H9 (cell line): ENCODE results near the gene BCAR3. TPM values are rescaled to one million over a fixed set of nuclear protein-coding genes. Genes with fewer than 3 reads are reported as not detected.

Source experiments
- DNase-seq: peaks from one replicate; pipeline ENCODE4 v3.0.0-alpha.2; 2017
- H2AFZ ChIP-seq: one replicate; pipeline ENCODE4 v1.6.1; 2013; ENCODE audit warnings: mild to moderate bottlenecking, low read length, control low read depth, moderate library complexity
- H2AK5ac ChIP-seq: 2 replicates; pipeline ENCODE4 v1.6.1; 2013; ENCODE audit warnings: low read length, control low read depth, mixed read lengths; ENCODE audit not compliant: insufficient read length
- H2BK120ac ChIP-seq: one replicate; pipeline ENCODE4 v1.6.1; 2013; ENCODE audit warnings: low read depth, mild to moderate bottlenecking, low read length, control low read depth, inconsistent platforms; ENCODE audit not compliant: poor library complexity, severe bottlenecking
- H2BK12ac ChIP-seq: 2 replicates; pipeline ENCODE4 v1.6.1; 2013; ENCODE audit warnings: low read length, control low read depth, mixed read lengths, low read depth; ENCODE audit not compliant: insufficient read length
- H2BK15ac ChIP-seq: 2 replicates; pipeline ENCODE4 v1.6.1; 2013; ENCODE audit warnings: low read depth, low read length, control low read depth
- H2BK20ac ChIP-seq: one replicate; pipeline ENCODE4 v1.6.1; 2013; ENCODE audit warnings: low read depth, mild to moderate bottlenecking, low read length, control low read depth, inconsistent platforms; ENCODE audit not compliant: poor library complexity, severe bottlenecking
- H2BK5ac ChIP-seq: 2 replicates; pipeline ENCODE4 v1.6.1; 2013; ENCODE audit warnings: low read length, control low read depth, mixed read lengths; ENCODE audit not compliant: insufficient read length
- H3K14ac ChIP-seq: 2 replicates; pipeline ENCODE4 v1.6.1; 2013; ENCODE audit warnings: low read length, control low read depth; ENCODE audit not compliant: insufficient read depth
- H3K18ac ChIP-seq: 2 replicates; pipeline ENCODE4 v1.6.1; 2013; ENCODE audit warnings: low read depth, mild to moderate bottlenecking, mixed read lengths, low read length, control low read depth; ENCODE audit not compliant: insufficient read length
- H3K23ac ChIP-seq: 2 replicates; pipeline ENCODE4 v1.6.1; 2013; ENCODE audit warnings: low read length, control low read depth, mixed read lengths, low read depth; ENCODE audit not compliant: insufficient read length
- H3K23me2 ChIP-seq: 2 replicates; pipeline ENCODE4 v1.6.1; 2013; ENCODE audit warnings: low read depth, mild to moderate bottlenecking, mixed read lengths, low read length, control low read depth; ENCODE audit not compliant: insufficient read length, poor library complexity, severe bottlenecking
- H3K27ac ChIP-seq: 2 replicates; pipeline ENCODE4 v1.5.1; 2013; ENCODE audit warnings: low read length, control low read depth, mixed read lengths, low read depth; ENCODE audit not compliant: insufficient read length
- H3K27me3 ChIP-seq: 2 replicates; pipeline ENCODE4 v1.6.1; 2013; ENCODE audit warnings: low read length, control low read depth, inconsistent platforms; ENCODE audit not compliant: insufficient read depth
- H3K4ac ChIP-seq: 2 replicates; pipeline ENCODE4 v1.6.1; 2013; ENCODE audit warnings: low read depth, mild to moderate bottlenecking, control low read depth, inconsistent platforms, low read length, moderate library complexity
- H3K4me1 ChIP-seq: 2 replicates; pipeline ENCODE4 v1.6.1; 2013; ENCODE audit warnings: low read length, control low read depth, inconsistent platforms; ENCODE audit not compliant: insufficient read depth
- H3K4me2 ChIP-seq: 2 replicates; pipeline ENCODE4 v1.6.1; 2013; ENCODE audit warnings: low read length, control low read depth, mixed read lengths; ENCODE audit not compliant: insufficient read length, insufficient read depth
- H3K56ac ChIP-seq: 2 replicates; pipeline ENCODE4 v1.6.1; 2013; ENCODE audit warnings: low read depth, mild to moderate bottlenecking, mixed read lengths, low read length, control low read depth; ENCODE audit not compliant: insufficient read length
- H3K79me1 ChIP-seq: 2 replicates; pipeline ENCODE4 v1.6.1; 2013; ENCODE audit warnings: low read depth, mild to moderate bottlenecking, moderate library complexity, low read length, control low read depth, inconsistent platforms; ENCODE audit not compliant: insufficient read depth, poor library complexity, severe bottlenecking
- H3K79me2 ChIP-seq: 2 replicates; pipeline ENCODE4 v1.6.1; 2013; ENCODE audit warnings: low read length, control low read depth, inconsistent platforms; ENCODE audit not compliant: insufficient read depth
- H3K9ac ChIP-seq: 2 replicates; pipeline ENCODE4 v1.6.1; 2013; ENCODE audit warnings: low read length, control low read depth, mixed read lengths; ENCODE audit not compliant: insufficient read length; ENCODE audit errors: extremely low read depth
- H3K9me3 ChIP-seq: one replicate; pipeline ENCODE4 v1.6.1; 2013; ENCODE audit warnings: low read depth, low read length, inconsistent platforms; ENCODE audit not compliant: control insufficient read depth
- H3T11ph ChIP-seq: one replicate; pipeline ENCODE4 v1.6.1; 2013; ENCODE audit warnings: mild to moderate bottlenecking, low read length, control low read depth, inconsistent platforms
- H4K20me1 ChIP-seq: one replicate; pipeline ENCODE4 v1.6.1; 2013; ENCODE audit not compliant: control insufficient read depth, insufficient read length, insufficient read depth
- H4K5ac ChIP-seq: 2 replicates; pipeline ENCODE4 v1.6.1; 2013; ENCODE audit warnings: low read depth, mild to moderate bottlenecking, mixed read lengths, low read length, control low read depth; ENCODE audit not compliant: insufficient read length
- H4K8ac ChIP-seq: replicated peaks from 2 replicates; pipeline ENCODE4 v1.6.1; 2013; ENCODE audit warnings: low read length, control low read depth, mixed read lengths, low read depth; ENCODE audit not compliant: insufficient read length
- H4K91ac ChIP-seq: 2 replicates; pipeline ENCODE4 v1.6.1; 2013; ENCODE audit warnings: low read depth, mild to moderate bottlenecking, moderate library complexity, mixed read lengths, low read length, control low read depth; ENCODE audit not compliant: insufficient read length
- H3K27ac Mint-ChIP-seq, 3 experiments: 2 replicates in 2 of 3; 3 replicates in 1 of 3; pipeline ENCODE4 v1.8.0; 2020 to 2021; ENCODE audit warnings: mixed read lengths in 3 of 3, mild to moderate bottlenecking in 1 of 3, moderate library complexity in 1 of 3
- H3K27me3 Mint-ChIP-seq: 2 replicates; pipeline ENCODE4 v1.8.0; 2021; ENCODE audit warnings: low read depth, mild to moderate bottlenecking, moderate library complexity, mixed read lengths
- H3K36me3 Mint-ChIP-seq, 3 experiments: 2 replicates in 2 of 3; 3 replicates in 1 of 3; pipeline ENCODE4 v1.8.0; 2020 to 2021; ENCODE audit warnings: low read depth in 3 of 3, mixed read lengths in 3 of 3; ENCODE audit not compliant: insufficient read depth in 1 of 3
- H3K4me1 Mint-ChIP-seq, 2 experiments: 2 replicates each; pipeline ENCODE4 v1.8.0; 2020; ENCODE audit warnings: mixed read lengths in 2 of 2
- H3K4me3 Mint-ChIP-seq, 2 experiments: 2 replicates in 1 of 2; 3 replicates in 1 of 2; pipeline ENCODE4 v1.8.0; 2020 to 2021; ENCODE audit warnings: mild to moderate bottlenecking in 2 of 2, mixed read lengths in 2 of 2, moderate library complexity in 1 of 2
- H3K9me3 Mint-ChIP-seq, 2 experiments: 2 replicates in 1 of 2; 3 replicates in 1 of 2; pipeline ENCODE4 v1.8.0; 2020; ENCODE audit warnings: mild to moderate bottlenecking in 2 of 2, mixed read lengths in 2 of 2, moderate library complexity in 1 of 2
- CTCF ChIP-seq: fragments of 200-600 bp; sonication (generic); conservative IDR thresholded peaks from 3 replicates; pipeline ENCODE4 v1.8.0; 2021; ENCODE audit warnings: antibody characterized with exemption, mild to moderate bottlenecking
- WGBS: extraction: QIAGEN DNeasy Blood & Tissue Kit; methylation state at CpG from one replicate; pipeline ENCODE4 v1.1.7; 2013; ENCODE audit warnings: missing lambda C conversion rate, low lambda C conversion rate, mixed read lengths; ENCODE audit not compliant: insufficient read length; ENCODE audit errors: extremely low coverage; 5-methylcytosine and 5-hydroxymethylcytosine counted together
- total RNA-seq: library from RNA; stranded (reverse); gene quantifications from 2 replicates; pipeline ENCODE4 v1.2.1, GENCODE V29; 2021

BCAR3 gene
- total RNA-seq, 1 experiment from 2014 or later, result 4.9 TPM

- H3K4me2 ChIP-seq, result no peak overlapping the region
- Mint-ChIP-seq H3K9me3 (no peaks in the 10 kb centered on the region), H3K4me3 (no peak overlapping the region), H3K36me3 (peaks cover 6 to 61% (median 48%) of the 10 kb centered on the region in 3 experiments), H3K27me3 (no peaks in the 10 kb centered on the region), H3K27ac (peak overlapping the region in 1 of 3 experiments; percentile 58; a peak in 2 of 7 replicates), H3K4me1 (peaks cover 4 to 7% of the 10 kb centered on the region in 2 experiments; a peak in 2 of 4 replicates)
- no peak overlapping the region for H3K27ac ChIP-seq
- no peak overlapping the region for H3K56ac ChIP-seq
- no peak overlapping the region for H2AK5ac ChIP-seq
- WGBS, result no CpG with 5 or more reads among the region's 1 CpG
- no peaks in the 10 kb centered on the region for H3K79me1 ChIP-seq
- no peak overlapping the region for H2BK5ac ChIP-seq
- H3K9me3 ChIP-seq, result no peaks in the 10 kb centered on the region
- H4K8ac ChIP-seq, result no peak overlapping the region
- H2AFZ ChIP-seq, result no peak overlapping the region
- no peak for DNase-seq
- H4K5ac ChIP-seq, result no peak overlapping the region
- no peak for TF ChIP-seq CTCF
- no peak overlapping the region for H3K18ac ChIP-seq
- H3K23ac ChIP-seq, result no peak overlapping the region
- no peak overlapping the region for H2BK15ac ChIP-seq
- no peak overlapping the region for H4K91ac ChIP-seq
- H3K4me1 ChIP-seq, result no peaks in the 10 kb centered on the region; the same call in 1 of the 2 replicates
- no peak overlapping the region for H3K14ac ChIP-seq
- no peak overlapping the region for H2BK120ac ChIP-seq
- H4K20me1 ChIP-seq, result no peaks in the 10 kb centered on the region
- H3K27me3 ChIP-seq, result no peaks in the 10 kb centered on the region
- peaks cover 3% of the 10 kb centered on the region; the same call in 1 of the 2 replicates for H3K79me2 ChIP-seq
- H3K4ac ChIP-seq, result no peak overlapping the region
- no peak overlapping the region for H2BK20ac ChIP-seq
- H3K9ac ChIP-seq, result no peak overlapping the region
- no peak overlapping the region for H3T11ph ChIP-seq
- no peak overlapping the region for H2BK12ac ChIP-seq
- H3K23me2 ChIP-seq, result no peaks in the 10 kb centered on the region
These were observed 156.2 kb downstream of the BCAR3 start for GRCh38 chr1:93525431-93525830.
